ENCODE measurements around the gene ADK.

ADK gene

GRCh38 chr10:74705358-74705980 lies 554.4 kb downstream of the ADK start:
- intact Hi-C loops (cut with DNase I), result no loop called here
- no peak for DNase-seq

- no peak for DNase-seq
- intact Hi-C loops (cut with DNase I), result no loop called here
Measured at GRCh38 chr10:74706966-74707365, 555.9 kb downstream of the ADK start.

- no peak for DNase-seq
- intact Hi-C loops (cut with DNase I), result no loop called here
Measured at GRCh38 chr10:74708246-74708645, 557.2 kb downstream of the ADK start.

GRCh38 chr10:74718208-74718607 lies 567.2 kb downstream of the ADK start:
- no peak for DNase-seq
- intact Hi-C loops (cut with DNase I), result no loop called here

GRCh38 chr10:74728225-74728624 lies 577.2 kb downstream of the ADK start:
- intact Hi-C loops (cut with DNase I), result no loop called here
- no peak for DNase-seq

GRCh38 chr10:74730246-74730645 lies 579.2 kb downstream of the ADK start:
- intact Hi-C loops (cut with DNase I), result no loop called here
- DNase-seq, result no peak

GRCh38 chr10:74733612-74734011 lies 582.6 kb downstream of the ADK start:
- intact Hi-C loops (cut with DNase I), result no loop called here
- DNase-seq, result no peak

- intact Hi-C loops (cut with DNase I), result no loop called here
- DNase-seq, result no peak
Measured at GRCh38 chr10:74736029-74736428, 585.0 kb downstream of the ADK start.

- DNase-seq, result no peak
- intact Hi-C loops (cut with DNase I), result no loop called here
Measured at GRCh38 chr10:74738052-74738451, 587.0 kb downstream of the ADK start.

- DNase-seq, result no peak
- intact Hi-C loops (cut with DNase I), result no loop called here
Measured at GRCh38 chr10:74738542-74738941, 587.5 kb downstream of the ADK start.

GRCh38 chr10:74738985-74739567 lies 588.1 kb downstream of the ADK start:
- no peak for DNase-seq
- intact Hi-C loops (cut with DNase I), result no loop called here

- DNase-seq, result no peak
- intact Hi-C loops (cut with DNase I), result no loop called here
Measured at GRCh38 chr10:74743401-74743800, 592.4 kb downstream of the ADK start.

GRCh38 chr10:74745449-74745848 lies 594.4 kb downstream of the ADK start:
- intact Hi-C loops (cut with DNase I), result no loop called here
- DNase-seq, result peak in 1 of 42 donors; percentile 7

- intact Hi-C loops (cut with DNase I), result no loop called here
- peak in 2 of 42 donors; percentile 9 to 10 for DNase-seq
Measured at GRCh38 chr10:74746813-74747212, 595.8 kb downstream of the ADK start.

- intact Hi-C loops (cut with DNase I), result no loop called here
- DNase-seq, result peak in 4 of 42 donors; percentile 6 to 39 (median 20)
Measured at GRCh38 chr10:74748468-74749031, 597.5 kb downstream of the ADK start.

GRCh38 chr10:74750848-74751274 lies 599.8 kb downstream of the ADK start:
- peak in 2 of 42 donors; percentile 12 for DNase-seq
- intact Hi-C loops (cut with DNase I), result no loop called here

- intact Hi-C loops (cut with DNase I), result no loop called here
- peak in 1 of 42 donors; percentile 19 for DNase-seq
Measured at GRCh38 chr10:74752371-74753040, 601.5 kb downstream of the ADK start.

GRCh38 chr10:74753442-74754211 lies 602.6 kb downstream of the ADK start:
- peak in 2 of 42 donors; percentile 16 to 30 for DNase-seq
- intact Hi-C loops (cut with DNase I), result no loop called here

- peak in 1 of 42 donors; percentile 18 for DNase-seq
- intact Hi-C loops (cut with DNase I), result no loop called here
Measured at GRCh38 chr10:74754381-74754821, 603.4 kb downstream of the ADK start.
